ENCODE data around the gene IKBKE.

IKBKE gene

DNA sequence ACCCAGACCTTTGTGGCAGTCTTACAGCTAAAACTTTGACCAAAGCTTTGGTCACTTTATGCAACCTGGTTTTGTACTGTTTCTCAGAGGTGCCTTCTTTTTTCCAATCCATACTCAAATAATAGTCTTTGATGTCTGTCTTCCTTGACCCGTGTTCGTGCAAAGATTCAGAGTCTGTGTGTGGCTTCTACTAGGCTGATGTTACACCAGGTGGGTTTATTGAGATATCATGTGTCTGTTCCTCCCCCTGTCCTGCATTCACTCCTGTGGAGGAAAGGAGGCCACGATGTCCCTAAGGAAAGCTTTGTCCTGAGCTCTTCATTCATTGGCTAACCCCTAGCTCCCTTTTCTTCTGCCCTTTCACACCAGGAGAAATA is 15.0 kb upstream of the IKBKE start:
- DNase-seq (ENCODE audit: low spot score) = no peak

DNA sequence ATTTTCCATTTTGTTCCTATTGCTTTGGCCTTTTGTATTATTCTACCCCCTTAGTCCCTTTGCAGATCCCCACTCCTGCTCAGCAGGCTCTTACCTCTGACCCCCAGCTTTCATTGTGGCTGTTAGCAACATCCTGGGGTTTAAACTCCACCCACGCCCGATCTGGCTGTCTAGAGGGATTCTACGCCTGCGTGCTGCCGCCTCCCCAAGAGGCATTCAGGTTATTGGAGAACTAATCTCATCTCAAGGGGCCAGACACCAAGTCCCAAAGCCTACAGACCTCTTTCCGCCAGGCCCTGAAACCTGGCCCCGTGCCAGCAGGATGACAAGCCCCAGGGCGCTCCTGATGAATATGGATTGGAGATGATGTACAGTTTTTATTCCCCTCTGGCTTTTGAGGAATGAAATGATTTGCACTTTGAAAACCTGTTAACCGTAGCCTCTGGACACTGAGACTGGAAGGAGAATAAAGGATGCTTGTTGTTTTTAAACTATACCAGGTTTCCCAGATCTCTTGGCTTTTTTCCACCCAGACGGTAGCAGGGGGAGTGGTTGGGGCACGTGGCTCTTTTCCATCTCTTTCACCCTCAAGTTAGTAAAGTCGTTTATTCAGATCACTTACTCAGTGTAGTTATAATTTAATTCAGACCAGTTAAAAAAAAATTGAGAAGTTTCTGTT is 14.5 kb upstream of the IKBKE start:
- DNase-seq (ENCODE audit: low spot score) = peak; percentile 79

DNA sequence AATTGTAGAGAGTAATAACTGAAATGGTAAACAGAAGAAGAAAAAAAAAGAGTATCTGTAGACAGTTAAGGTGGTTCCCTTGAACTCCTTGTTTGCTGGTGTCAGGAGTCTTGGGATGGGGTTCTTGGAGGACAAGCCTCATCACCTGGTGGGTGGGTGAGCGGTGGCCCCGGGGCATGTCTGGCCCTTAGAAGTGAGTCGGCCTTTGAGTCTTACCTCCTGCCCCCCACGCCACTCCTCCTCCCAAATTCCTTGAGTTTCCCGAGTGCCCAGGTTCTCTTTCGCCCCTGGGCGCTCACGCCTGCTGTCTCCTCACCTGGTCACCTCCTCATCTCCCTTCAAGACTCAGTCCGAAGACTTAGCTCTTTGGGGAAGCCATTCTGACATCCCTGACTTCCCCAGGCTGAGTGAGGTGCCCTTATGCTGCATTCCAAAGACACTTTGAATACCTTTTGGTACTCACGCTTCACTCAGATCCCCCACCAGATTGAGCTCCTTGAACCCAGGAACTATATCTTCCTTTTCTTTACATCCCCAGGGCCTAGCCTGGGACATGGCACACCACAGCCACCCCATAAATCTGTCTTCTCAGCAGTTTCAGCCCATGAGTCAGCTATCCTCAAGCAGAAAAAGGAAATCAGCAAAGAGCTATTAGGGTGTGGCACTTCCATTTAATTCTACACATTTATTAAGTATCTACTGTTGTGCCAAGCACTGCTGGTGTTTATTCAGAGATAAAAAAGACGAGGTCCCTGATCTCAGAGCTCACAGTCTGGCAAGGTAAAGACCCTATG is 13.5 kb upstream of the IKBKE start:
- no peak for DNase-seq (ENCODE audit: low spot score)

DNA sequence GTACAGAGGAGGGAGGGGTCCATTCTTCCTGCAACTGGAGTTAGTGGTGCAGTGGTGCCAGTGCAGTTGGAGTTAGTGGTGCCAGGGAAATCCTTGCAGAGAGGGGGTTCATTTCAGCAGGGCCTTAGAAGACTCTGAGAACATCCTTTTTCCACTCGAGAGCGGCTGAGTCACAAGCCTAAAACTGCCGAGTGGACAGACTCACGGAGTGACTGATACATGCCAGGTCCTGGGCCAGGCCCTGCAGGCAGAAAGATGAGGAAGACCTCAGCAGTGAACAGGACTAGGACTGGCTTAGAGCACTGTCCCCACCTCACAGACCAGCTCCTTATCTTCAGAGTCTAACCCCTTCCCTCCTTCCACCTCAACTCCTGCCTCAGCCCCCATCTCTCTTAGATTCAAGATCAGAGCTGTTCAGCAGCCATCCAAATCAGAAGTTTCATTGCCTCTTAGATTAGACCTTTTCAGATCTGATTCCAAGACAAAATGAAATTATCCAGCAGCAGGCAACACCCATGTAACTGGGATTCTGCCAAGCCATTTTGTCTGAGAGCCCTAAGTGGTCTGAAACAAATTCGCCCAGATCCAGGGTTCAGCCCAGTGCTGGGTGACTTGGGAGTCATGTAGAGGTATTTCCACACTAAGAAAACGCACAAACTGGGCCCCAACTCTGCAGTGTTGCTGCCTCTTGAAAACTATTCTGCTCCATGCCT is 12.7 kb upstream of the IKBKE start:
- DNase-seq (ENCODE audit: low spot score) = no peak

DNA sequence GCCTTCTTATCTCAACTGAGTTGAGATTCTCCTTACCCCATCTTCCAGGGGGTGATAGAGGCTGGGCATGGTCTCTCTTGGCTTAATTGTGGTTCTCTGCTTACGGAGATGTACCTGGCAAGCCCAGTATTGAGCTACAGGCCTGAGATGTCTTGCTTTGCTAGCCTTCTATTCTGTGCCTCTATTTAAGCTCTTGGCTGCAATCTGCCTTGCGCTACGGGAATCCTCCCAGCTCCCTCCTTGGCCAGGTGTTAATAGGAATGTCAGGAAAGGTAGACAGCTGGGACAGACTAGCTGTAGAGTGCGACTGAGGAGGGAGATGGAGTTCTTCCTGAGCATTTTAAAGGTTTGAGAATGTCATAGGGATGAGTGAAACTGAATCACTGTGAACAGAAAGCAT is 10.6 kb upstream of the IKBKE start:
- DNase-seq (ENCODE audit: low spot score) = no peak

DNA sequence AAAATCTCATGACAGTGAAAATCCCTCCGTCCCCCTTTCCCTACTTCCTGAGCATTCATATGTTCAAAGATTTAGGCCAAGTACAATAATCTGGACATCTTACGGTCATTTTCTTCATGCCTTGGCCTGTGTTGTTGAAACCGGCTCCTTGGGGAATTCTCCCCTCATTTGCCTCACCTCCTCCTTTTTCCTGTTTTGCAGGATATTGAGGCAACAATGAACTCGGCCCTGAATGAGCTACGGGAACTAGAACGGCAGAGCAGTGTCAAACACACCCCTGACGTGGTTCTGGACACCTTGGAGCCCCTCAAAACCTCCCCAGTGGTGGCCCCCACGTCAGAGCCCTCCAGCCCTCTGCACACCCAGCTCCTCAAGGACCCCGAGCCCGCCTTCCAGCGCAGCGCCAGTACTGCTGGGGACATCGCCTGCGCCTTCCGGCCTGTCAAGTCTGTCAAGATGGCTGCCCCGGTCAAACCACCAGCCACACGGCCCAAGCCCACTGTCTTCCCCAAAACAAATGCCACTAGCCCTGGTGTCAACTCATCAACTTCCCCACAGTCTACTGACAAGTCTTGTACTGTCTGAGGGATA is 9.3 kb upstream of the IKBKE start:
- no peak for DNase-seq (ENCODE audit: low spot score)

DNA sequence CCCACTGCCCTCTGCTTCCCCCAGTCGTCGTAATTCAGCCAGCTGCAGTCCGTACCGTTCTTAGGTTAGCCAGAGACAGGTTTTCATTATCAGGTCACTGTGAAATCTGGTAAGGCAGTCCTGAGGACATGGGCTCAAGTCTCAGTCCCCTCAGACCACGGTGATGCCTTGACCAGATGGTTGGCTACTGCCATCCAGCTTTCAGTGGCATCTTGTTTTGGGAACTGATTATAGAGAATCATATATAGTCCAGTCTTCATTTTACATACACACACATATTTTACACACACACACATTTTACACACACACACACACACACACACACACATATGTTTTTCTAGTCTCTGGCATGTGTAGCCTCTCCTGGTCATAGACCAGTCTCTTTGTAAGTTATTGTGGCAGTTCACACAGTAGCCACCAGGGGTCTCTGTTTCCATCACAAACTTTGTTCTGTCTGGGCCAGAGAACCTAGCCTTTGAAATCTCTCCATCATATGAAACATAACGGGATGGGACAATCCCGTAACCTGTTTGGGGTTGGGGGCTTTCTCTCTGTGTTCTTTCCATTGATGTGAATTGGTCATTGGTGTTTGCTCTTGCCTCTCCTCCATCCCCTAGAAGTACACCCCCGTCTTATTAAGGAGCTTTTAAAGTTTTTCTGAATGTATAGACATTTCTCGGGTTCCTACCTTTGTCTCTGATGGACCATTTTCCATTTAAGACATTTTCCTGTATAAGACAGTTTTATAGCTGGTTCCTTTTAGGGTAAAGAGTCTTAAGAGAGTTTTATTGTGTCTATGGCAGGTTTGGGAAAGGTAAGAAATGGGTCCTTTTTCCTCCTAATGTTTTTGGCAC is 8.4 kb upstream of the IKBKE start:
- DNase-seq (ENCODE audit: low spot score) = peak; percentile 67

DNA sequence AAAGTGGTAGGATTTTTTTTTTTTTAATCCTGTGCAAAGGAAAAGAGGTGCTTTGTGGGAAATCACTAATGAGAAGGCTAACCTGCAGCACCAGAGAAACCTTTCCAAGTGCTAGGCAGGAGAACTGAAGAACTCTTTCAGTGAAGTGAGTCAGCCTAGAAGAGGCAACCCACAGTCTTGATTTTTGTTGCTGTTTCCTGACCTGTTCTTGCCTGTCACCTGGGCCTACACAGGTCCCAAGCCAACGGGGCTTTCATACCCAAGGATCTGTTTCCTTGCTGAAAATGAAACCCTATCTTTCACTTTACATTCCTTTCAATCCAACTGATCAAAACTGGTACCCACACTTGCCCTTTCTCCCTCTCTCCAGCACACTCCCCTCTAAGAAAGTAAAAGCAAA is 7.1 kb upstream of the IKBKE start:
- DNase-seq (ENCODE audit: low spot score) = no peak

DNA sequence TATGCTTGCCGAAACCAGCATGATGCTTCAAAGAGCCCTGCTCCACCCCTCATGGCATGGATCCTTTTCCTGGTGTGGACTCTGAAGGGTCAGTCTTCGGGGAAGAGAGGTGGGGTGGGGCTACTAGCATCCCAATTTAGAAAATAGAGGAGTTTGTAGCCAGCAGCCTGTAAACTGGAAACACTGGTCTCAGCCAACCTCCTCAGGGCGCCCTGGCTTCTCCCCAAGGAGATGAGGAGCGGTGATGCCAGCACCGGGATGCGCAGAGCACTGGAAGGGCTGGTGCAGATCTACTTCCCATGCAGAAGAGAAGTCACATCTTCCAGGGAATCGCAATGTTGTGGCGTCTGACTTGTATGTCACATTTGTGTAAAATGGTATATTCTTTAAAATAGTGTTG is 6.4 kb upstream of the IKBKE start:
- DNase-seq (ENCODE audit: low spot score) = no peak

DNA sequence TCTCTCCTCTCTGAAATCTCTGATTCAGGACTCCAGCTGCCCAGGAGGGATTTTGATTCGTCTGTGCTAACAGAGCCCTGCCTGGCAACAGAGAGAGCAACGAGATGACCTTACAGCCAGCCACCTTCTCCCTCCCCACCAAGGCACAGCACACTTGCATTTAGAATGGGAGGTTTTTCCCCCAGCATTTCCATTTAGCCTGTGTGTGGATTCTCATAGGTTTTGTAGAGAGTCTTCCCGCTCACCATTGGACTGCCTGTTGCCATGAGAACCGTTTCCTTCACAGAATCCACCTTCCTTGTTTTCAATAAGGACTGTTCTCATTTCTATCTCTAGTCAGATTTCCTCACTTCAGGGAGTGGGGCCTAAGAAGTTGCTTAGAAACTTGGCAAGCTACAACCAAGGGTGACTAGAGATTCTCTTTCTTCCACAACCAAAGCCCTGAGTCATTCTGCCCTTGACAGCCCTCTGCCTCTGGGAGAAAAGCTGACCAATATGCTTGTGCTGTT is 5.8 kb upstream of the IKBKE start:
- no peak for DNase-seq (ENCODE audit: low spot score)

DNA sequence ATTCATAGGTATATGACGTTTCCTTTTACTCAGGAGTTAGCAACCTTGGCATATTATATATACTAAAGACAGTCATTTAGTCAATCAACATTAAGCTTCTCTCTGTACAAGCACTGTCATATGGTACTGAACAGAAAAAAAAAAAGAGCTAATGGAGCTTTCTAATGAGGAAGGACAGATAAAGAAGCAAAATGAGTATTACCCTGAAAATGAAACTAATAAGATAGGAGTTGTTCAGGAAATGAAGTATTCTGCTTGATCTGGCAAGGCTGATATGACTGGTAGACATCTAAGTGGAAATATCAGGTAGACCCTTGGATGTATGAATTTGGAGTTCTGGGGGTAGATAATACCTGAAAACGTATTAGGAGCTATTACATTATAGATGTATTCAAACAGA is 4.3 kb upstream of the IKBKE start:
- DNase-seq (ENCODE audit: low spot score) = no peak

DNA sequence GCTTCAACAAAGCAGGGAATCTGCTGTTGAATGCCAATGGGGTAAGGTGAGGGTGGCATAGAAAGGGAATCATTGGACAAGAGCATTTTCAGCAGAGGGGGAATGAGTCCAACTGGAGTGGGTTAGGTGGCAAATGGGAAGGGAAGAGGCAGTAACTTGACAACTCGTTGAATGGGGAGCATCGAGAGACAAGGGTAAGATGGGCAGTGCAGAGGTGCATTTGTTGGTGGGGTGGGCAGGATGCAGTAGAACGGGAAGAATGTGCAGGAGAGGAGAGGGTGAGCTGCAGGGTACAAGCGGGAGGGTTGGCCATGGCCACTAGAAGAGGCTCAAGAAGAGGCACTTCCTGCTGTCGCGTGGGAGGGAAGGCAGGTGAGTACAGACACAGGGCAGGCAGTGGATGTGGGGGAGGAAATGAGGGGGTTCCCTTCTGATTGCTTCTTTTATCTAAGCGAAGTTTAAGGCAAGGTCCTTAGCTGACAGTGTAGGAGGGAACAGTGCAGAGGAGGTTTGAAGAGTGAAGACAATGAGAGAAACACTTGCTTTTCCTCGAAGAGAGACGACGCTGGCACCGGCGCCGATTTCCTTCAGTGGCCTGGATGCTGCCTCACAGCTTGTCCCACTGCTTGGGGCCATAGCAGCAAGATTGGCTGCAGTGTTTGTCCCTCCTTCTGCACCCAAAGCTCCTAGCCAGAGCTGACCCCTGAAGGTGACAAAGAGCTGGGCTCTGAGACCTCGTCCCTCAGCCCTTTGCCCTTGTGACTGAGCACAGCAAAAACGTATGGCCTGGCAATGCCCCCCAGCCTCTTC is 3.2 kb upstream of the IKBKE start:
- no peak for DNase-seq (ENCODE audit: low spot score)

DNA sequence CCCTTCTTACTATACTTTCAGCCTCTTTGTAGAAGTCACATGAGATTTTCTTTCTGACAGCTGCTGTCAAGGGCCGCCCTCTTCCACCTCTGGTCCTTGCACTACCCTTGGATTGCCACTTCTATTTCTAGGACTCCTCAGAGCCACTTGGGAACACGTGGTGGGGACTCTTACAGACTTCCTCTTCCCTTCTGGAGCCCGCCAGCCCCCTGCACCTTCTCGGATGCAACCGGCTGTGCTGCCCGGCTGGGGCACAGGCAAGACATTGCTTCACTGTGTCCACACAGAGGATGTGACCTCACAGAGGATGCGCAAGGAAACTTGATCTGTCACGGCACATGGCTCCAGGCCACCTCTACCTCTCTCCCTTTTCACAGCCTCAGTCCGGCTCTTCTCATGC is 2.4 kb upstream of the IKBKE start:
- no peak for DNase-seq (ENCODE audit: low spot score)

DNA sequence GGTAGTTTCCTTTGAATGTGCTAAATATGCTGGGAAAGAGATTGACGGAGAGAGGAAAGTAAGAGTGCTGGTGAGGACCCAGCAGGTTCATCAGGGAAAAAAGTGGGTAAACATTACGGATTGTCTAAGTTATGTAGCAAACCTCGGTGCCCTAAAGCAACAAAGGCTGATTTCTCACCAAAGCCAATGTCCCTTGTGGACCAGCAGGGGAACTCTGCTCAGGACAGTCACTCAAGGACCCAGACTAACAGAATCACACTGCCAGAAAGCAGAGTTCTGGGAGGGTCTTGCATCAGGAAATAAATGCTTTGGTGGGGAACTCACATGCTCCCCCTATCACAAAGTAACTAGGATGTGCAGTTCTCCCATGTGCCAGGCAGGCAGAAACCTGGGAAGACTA is 1.7 kb upstream of the IKBKE start:
- no peak for DNase-seq (ENCODE audit: low spot score)

DNA sequence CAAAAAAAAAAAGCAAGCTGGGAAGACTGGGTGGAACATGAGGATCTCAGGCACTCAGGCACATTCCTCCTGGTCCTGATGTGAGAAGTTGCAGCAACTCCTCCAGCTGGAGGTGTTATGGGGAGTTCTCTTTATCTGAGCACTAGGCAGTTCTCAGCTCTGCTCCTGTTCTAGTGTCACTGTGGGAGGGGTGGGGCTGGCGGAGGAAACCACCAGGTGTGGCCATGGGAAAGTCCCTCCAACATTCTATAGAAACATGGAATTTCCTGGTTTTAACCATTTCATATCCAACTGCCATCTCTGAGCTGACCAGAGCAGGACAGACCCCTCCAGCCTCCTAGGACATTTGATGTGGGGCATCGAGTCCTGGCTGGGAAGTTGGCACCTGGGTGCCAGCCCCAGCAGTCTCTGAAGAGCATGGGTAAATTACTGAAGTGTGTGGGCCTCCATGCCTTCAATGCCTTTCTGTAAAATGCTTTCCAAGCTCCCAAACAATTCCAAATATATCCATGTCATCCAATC is 804 bp upstream of the IKBKE start:
- no peak for DNase-seq (ENCODE audit: low spot score)

DNA sequence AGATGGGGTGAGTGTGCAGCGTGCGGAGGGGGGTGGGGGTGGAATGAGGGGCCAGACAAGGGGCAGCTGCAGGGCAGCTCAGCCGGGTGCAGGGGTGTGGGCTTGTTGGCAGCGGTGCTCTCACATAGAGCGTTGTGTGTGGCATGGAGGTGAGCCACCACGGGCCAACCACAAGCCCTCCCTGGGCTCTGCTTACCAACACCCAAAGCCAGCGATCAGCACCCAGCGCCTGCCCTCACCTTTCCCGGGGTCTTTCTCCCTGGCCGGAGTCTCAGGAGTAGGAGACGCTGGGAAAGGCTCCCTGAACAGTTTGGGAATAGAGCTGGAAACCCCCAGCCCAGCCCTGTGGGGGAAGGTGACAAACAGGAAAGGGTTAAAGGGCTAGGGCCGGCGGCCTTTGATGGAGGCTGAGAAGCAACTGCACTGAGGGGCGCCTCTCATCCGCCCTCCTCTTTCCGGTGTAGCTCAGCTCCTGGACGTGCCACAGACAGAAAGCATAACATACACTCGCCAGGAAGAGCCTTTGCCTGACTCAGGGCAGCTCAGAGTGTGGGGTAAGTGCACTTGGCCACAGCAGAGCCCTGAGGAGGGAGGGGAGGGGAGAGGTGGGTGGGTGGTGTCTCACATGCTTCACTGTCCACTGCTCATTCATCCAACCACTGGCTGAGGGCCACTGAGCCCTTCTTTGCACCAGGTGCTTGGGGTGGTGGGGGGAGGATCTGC is 577 bp downstream of the IKBKE start:
- DNase-seq (ENCODE audit: low spot score) = peak; percentile 60

DNA sequence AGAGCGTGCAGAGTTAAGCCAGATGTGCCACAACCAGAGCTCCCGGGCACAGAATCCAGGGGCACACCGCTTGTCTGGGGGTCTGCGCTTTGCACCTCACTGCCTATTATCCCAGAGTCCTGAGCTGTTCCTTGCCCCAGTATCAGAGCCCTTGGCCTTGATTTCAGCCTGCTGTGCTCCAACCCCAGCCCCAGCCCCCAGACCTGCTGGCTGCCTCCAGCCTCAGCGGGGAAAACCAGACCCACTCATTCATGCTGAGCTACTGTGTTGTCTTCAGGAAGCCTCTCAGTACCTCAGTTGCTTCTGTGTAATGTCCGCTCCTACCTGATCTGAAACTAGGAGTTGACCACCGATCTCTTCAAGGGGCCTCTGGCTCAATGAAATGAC is 1.1 kb downstream of the IKBKE start:
- DNase-seq (ENCODE audit: low spot score) = no peak

DNA sequence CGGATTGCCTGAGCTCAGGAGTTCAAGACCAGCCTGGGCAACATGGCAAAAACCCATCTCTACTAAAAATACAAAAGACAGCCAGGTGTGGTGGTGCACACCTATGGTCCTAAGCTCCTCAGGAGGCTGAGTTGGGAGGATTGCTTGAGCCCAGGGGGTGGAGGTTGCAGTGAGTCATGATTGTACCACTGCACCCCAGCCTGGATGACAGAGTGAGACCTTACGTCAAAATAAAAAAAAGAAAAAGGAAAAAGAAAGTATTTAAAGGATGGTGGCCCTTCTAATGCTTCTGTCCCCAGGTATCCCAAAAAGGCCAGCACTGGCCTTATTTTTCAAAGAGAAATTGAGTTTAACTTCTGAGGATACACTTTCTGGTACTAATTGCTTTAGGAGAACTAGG is 1.7 kb downstream of the IKBKE start:
- DNase-seq (ENCODE audit: low spot score) = no peak

DNA sequence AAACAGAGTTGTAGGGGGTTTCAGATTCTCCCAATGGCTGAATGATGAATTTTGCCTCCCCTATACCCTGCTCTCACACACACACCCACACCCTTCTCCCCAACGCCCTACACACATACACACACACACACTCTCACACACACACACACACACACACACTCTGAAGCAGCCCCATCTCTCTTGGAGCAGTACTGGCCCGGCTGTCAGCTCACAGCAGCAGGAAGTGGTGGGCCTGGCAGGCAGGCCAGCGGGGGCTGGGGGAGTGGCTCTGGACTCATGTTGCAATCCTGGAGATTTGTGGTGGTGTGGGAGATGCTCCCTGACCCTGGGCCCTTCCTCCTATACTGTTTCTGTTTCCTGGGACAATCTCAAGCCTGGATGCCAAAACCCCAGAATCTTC is 2.2 kb downstream of the IKBKE start:
- DNase-seq (ENCODE audit: low spot score) = peak; percentile 60

DNA sequence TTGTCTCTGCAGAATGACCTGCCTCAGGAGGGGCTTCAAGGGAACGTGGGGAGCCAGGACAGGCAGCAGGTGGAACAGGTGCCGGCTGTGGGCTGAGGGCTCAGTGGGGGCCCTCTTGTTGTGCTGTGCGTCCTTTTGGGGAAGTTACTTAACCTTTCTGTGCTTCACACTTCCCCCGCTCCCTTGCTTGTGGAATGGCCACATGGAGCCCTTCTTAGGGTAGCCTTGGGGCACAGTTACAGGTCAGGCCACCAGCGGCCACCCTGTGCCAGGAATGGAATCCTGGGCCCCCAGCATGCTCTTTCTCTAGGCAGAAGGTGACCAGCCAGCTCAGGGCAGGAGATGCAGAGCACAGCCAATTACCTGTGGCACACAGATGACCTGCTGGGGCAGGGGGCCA is 2.6 kb downstream of the IKBKE start:
- DNase-seq (ENCODE audit: low spot score) = no peak

Data from ecto neural progenitor cell (in vitro differentiated cells).